Stimulated activated naive CD4-positive, alpha-beta T cell treated with Interleukin-2 at 50 U/mL for 16 hours (primary cell): ENCODE results near the gene PZP.

Experiments
- DNase-seq: peaks from one replicate; lab custom pipeline; 2025; lab: John Stamatoyannopoulos, UW

The PZP gene

DNA sequence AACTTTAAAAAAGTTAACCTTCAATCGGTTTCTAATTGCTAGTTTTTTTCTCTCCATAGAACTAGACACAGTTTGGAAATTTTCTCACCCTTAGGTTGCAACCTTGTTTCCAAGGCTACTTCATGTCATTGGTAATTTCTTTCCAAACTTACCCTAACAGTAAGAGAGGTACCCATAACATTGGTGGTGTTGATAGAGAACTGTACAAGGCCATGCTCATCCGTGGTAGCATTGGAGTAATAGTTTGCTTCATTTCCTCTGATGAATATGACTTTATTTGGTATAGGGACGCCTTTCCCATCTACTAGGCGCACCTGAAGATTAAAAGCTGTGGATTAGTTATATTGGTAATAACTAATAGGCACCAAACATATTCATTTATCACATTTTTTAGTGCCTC lies 104.1 kb downstream of the PZP start:
- no peak for DNase-seq

DNA sequence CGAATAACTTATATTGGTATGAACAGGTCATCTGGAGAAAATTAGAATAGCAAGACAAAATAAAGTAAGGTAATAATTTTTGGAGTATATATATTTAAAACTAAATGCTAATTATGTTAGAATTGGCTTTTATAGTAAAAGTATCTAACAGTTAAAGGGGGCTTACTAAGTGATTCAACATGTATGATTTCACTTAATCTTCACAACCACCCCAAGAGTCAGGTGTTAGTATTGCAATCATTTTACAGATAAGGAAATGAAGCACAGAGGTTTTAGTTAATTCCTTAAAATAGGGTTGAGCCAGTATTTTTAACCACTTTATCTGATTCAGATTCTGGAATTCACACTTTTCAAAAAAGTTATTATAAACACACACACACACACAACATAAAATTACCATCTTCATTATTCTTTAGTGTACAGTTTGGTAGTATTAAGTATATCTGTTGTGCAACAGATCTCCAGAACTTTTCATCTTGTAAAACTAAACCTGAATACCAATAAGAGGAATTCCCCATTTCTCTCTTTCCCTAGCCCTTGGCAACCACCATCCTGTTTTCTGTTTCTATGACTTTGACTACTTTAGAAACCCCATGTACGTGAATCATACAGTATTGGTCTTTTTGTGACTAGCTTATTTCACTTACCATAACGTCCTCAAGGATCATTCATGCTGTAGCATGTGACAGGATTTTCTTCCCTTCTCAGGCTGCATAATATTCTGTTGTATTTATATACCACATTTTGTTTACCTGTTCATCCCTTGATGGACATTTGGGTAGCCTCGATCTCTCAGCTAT lies 104.9 kb downstream of the PZP start:
- no peak for DNase-seq

GRCh38 chr12:9101018-9101687 lies 107.0 kb downstream of the PZP start:
- no peak for DNase-seq

GRCh38 chr12:9099552-9100190 lies 108.5 kb downstream of the PZP start:
- DNase-seq = no peak
